NCI-H146 (cell line): ENCODE results near the gene SERPINA9.
"Not testable (repeated sequence)": the region's sequence is repeated elsewhere in the genome, so short reads cannot be mapped to it uniquely, and the experiment has no call there.

ENCODE experiments used
- DNase-seq: peaks from one replicate; lab custom pipeline; 2025; lab: John Stamatoyannopoulos, UW

SERPINA9 gene

GRCh38 chr14:94423453-94424056 lies 52.4 kb downstream of the SERPINA9 start:
- peak; percentile 22 for DNase-seq

DNA sequence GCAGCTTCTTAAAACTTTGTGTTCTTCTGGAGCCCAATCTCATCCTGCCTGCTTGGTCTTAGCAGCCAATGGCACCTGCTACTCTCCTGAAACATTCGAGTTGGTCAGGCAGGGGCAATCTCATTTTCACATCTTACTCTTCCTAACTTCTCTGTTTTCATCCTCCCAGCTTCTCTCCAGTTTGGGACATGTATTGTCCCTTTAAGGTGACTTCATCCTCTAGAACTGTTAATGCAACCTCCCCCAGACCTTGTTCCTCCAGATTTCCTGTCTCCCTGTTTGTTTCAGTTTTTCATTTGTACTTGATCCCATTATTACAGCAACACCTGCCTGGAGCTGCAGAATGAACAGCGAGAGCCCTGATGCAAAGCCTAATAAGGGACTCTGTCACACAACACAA lies 54.7 kb downstream of the SERPINA9 start:
- DNase-seq: no peak

- not testable (repeated sequence) for DNase-seq
These were observed 58.3 kb downstream of the SERPINA9 start for GRCh38 chr14:94417497-94418205.
